Fibroblast of lung (primary cell): Measurements from ENCODE around the gene ANKMY1. TPM values are rescaled to one million over a fixed set of nuclear protein-coding genes. Genes with fewer than 3 reads are reported as not detected.
A peak's percentile ranks its signal among the peaks of the same experiment; 100 is the strongest.

Experiments used
- DNase-seq, 2 donors: peaks; one replicate each; pipeline versions ENCODE4 v3.0.0 to v3.0.0-alpha.2; 2010; ENCODE audit warnings: low read depth in 2 of 2
- H2AFZ ChIP-seq: 2 replicates; pipeline ENCODE4 v1.5.1; 2012; ENCODE audit warnings: low read length, control low read depth, inconsistent platforms
- H3K27ac ChIP-seq: 2 replicates; pipeline ENCODE4 v1.5.1; 2011; ENCODE audit warnings: low read length, control low read depth; ENCODE audit not compliant: insufficient read depth
- H3K27me3 ChIP-seq: 2 replicates; pipeline ENCODE4 v1.5.1; 2011; ENCODE audit warnings: mild to moderate bottlenecking, low read length; ENCODE audit not compliant: control insufficient read depth, insufficient read depth
- H3K36me3 ChIP-seq: 2 replicates; pipeline ENCODE4 v1.5.1; 2011; ENCODE audit warnings: low read length; ENCODE audit not compliant: control insufficient read depth, insufficient read depth
- H3K4me1 ChIP-seq: 2 replicates; pipeline ENCODE4 v1.5.1; 2011; ENCODE audit warnings: low read length; ENCODE audit not compliant: control insufficient read depth, insufficient read depth; ENCODE audit errors: extremely low read depth
- H3K4me2 ChIP-seq: 2 replicates; pipeline ENCODE4 v1.5.1; 2011; ENCODE audit warnings: low read length, control low read depth; ENCODE audit not compliant: insufficient read depth; ENCODE audit errors: extremely low read depth
- H3K4me3 ChIP-seq, 4 experiments: fragments of 200-600 bp in 1 of 4; sonication (generic) in 1 of 4; replicated peaks in 1 of 4; 2 replicates each; pipeline ENCODE4 v1.5.1; 2011 to 2016; ENCODE audit warnings: low read length in 4 of 4, low read depth in 3 of 4, mild to moderate bottlenecking in 3 of 4, control low read depth in 2 of 4, inconsistent platforms in 1 of 4, mixed read lengths in 1 of 4; ENCODE audit not compliant: insufficient read depth in 1 of 4; ENCODE audit errors: control extremely low read depth in 1 of 4
- H3K79me2 ChIP-seq: 2 replicates; pipeline ENCODE4 v1.5.1; 2012; ENCODE audit warnings: mild to moderate bottlenecking, low read length, inconsistent platforms; ENCODE audit not compliant: control insufficient read depth, insufficient read depth
- H3K9ac ChIP-seq: 2 replicates; pipeline ENCODE4 v1.5.1; 2011; ENCODE audit warnings: mild to moderate bottlenecking, low read length, control low read depth; ENCODE audit not compliant: insufficient read depth
- H3K9me3 ChIP-seq: 2 replicates; pipeline ENCODE4 v1.5.1; 2012; ENCODE audit warnings: low read depth, low read length; ENCODE audit not compliant: control insufficient read depth, insufficient read depth
- H4K20me1 ChIP-seq: 2 replicates; pipeline ENCODE4 v1.5.1; 2011; ENCODE audit warnings: low read length; ENCODE audit not compliant: control insufficient read depth, insufficient read depth; ENCODE audit errors: extremely low read depth
- EZH2 ChIP-seq: IDR thresholded peaks from 2 replicates; pipeline ENCODE4 v1.5.1; 2012; ENCODE audit warnings: low read length, control low read depth, mild to moderate bottlenecking; ENCODE audit errors: missing control alignments
- polyA plus RNA-seq, 2 donors: library from polyadenylated mRNA; depleted of rRNA in 1 of 2; stranded (reverse) in 1 of 2; unstranded in 1 of 2; fragments of >200 nt; gene quantifications; 2 replicates each; pipeline ENCODE4 v1.2.1, GENCODE V29; 2011 to 2012; ENCODE audit warnings: missing spikeins in 1 of 2
- total RNA-seq: library from RNA; depleted of rRNA; stranded (reverse); fragments of >200 nt; gene quantifications from 2 replicates; pipeline ENCODE4 v1.2.1, GENCODE V29; 2014
- TF ChIP-seq, protein P1 (sequence below), 2 donors: IDR thresholded peaks in 1 of 2; conservative IDR thresholded peaks in 1 of 2; 1 replicate in 1 of 2; 2 replicates in 1 of 2; pipeline ENCODE4 v1.5.1; 2011 to 2012; ENCODE audit warnings: low read length in 2 of 2, control low read depth in 1 of 2, inconsistent platforms in 1 of 2, low read depth in 1 of 2, mild to moderate bottlenecking in 1 of 2

The ANKMY1 gene
- total and polyA plus RNA-seq, 2 donors (not counting 1 experiment from before 2014, with no cell fraction given) = 2.8 to 7.4 TPM

DNA sequence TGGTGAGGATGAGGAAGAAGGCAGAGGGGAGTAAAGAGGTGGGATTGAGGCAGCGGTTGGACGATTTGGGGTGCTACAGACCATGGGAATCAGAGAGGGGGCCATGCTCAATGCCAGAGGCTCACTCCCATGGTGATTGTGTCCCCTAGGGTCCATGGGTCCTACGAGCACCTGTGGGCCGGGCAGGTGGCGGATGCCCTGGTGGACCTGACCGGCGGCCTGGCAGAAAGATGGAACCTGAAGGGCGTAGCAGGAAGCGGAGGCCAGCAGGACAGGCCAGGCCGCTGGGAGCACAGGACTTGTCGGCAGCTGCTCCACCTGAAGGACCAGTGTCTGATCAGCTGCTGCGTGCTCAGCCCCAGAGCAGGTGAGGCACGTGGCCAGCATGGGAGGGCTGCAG lies 34.0 kb upstream of the ANKMY1 start:
- no peak for DNase-seq

DNA sequence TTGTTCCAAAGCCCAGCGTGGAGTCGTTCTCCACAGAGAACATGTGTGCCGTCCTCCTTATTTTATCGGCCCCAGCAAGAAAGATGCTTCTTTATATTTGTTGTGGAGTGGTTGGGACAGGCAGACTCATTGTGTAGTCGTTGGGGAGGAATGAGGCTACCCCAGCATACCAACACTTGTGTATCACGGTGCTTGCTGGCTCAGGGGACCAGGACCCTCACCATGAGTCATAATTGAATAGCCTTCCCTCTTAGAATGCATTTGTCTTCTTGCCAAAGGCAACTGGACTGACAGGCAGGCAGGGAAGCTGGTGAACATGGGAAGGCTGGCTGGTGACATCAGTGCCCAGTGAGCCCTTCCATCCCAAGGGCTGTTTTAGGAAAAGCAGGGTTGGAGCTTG lies 33.4 kb upstream of the ANKMY1 start:
- no peak overlapping the region for H3K9ac ChIP-seq
- H3K36me3 ChIP-seq = peaks cover 9% of the 10 kb centered on the region
- H3K9me3 ChIP-seq = no peaks in the 10 kb centered on the region
- H2AFZ ChIP-seq = no peak overlapping the region
- no peak overlapping the region for H3K4me2 ChIP-seq
- no peak overlapping the region for H3K4me3 ChIP-seq
- peaks cover 22% of the 10 kb centered on the region for H3K79me2 ChIP-seq
- no peaks in the 10 kb centered on the region for H4K20me1 ChIP-seq
- peak in 1 of 2 donors; percentile 59 for DNase-seq
- H3K4me1 ChIP-seq = peaks cover 4% of the 10 kb centered on the region
- TF ChIP-seq EZH2 = no peak
- TF ChIP-seq, protein P1, sequence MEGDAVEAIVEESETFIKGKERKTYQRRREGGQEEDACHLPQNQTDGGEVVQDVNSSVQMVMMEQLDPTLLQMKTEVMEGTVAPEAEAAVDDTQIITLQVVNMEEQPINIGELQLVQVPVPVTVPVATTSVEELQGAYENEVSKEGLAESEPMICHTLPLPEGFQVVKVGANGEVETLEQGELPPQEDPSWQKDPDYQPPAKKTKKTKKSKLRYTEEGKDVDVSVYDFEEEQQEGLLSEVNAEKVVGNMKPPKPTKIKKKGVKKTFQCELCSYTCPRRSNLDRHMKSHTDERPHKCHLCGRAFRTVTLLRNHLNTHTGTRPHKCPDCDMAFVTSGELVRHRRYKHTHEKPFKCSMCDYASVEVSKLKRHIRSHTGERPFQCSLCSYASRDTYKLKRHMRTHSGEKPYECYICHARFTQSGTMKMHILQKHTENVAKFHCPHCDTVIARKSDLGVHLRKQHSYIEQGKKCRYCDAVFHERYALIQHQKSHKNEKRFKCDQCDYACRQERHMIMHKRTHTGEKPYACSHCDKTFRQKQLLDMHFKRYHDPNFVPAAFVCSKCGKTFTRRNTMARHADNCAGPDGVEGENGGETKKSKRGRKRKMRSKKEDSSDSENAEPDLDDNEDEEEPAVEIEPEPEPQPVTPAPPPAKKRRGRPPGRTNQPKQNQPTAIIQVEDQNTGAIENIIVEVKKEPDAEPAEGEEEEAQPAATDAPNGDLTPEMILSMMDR (conservative IDR thresholded peaks at IDR 0.05 in 1 of 2, IDR thresholded peaks at IDR 0.05 in 1 of 2; ENCODE audit: low read depth in 1 of 2, low read length in 2 of 2) = no peak
- no peaks in the 10 kb centered on the region for H3K27me3 ChIP-seq
- H3K27ac ChIP-seq = no peak overlapping the region

More for the DNA sequence above, 34.0 kb upstream of the ANKMY1 start:
- Histone ChIP-seq H3K4me2 (no peak overlapping the region), H3K9ac (no peak overlapping the region), H3K27ac (no peak overlapping the region), H3K4me1 (peaks cover 4% of the 10 kb centered on the region), H3K4me3 (no peak overlapping the region), H3K36me3 (peaks cover 9% of the 10 kb centered on the region), H3K79me2 (peaks cover 22% of the 10 kb centered on the region), H2AFZ (no peak overlapping the region), H4K20me1 (no peaks in the 10 kb centered on the region), H3K27me3 (no peaks in the 10 kb centered on the region), H3K9me3 (no peaks in the 10 kb centered on the region)
- no peak for TF ChIP-seq EZH2
- TF ChIP-seq, protein P1 (conservative IDR thresholded peaks at IDR 0.05 in 1 of 2, IDR thresholded peaks at IDR 0.05 in 1 of 2; ENCODE audit: low read depth in 1 of 2, low read length in 2 of 2) = no peak

DNA sequence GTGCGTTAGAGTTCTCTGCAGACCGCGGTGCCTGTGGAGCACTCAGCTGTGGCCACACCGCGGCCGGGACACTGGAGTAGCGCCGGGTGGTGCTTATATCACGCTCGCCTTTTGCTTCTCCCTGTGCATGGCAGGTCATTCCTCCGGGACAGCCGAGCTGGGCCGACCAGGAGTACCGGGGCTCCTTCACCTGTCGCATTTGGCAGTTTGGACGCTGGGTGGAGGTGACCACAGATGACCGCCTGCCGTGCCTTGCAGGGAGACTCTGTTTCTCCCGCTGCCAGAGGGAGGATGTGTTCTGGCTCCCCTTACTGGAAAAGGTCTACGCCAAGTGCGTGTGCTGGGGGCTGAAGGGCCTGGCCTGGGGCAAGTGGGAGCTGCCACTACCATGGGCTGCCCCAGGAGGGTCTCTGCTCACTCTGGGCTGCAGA lies 32.9 kb upstream of the ANKMY1 start:
- peaks cover 26% of the 10 kb centered on the region for H3K79me2 ChIP-seq
- H3K9ac ChIP-seq = no peak overlapping the region
- peaks cover 9% of the 10 kb centered on the region for H3K36me3 ChIP-seq
- H3K27me3 ChIP-seq = no peaks in the 10 kb centered on the region
- peaks cover 4% of the 10 kb centered on the region for H3K4me1 ChIP-seq
- no peak for DNase-seq
- no peak for TF ChIP-seq EZH2
- TF ChIP-seq, protein P1 (conservative IDR thresholded peaks at IDR 0.05 in 1 of 2, IDR thresholded peaks at IDR 0.05 in 1 of 2; ENCODE audit: low read depth in 1 of 2, low read length in 2 of 2) = no peak
- no peaks in the 10 kb centered on the region for H3K9me3 ChIP-seq
- H3K4me2 ChIP-seq = no peak overlapping the region
- H2AFZ ChIP-seq = no peak overlapping the region
- no peak overlapping the region for H3K27ac ChIP-seq
- H4K20me1 ChIP-seq = no peaks in the 10 kb centered on the region
- no peak overlapping the region for H3K4me3 ChIP-seq
